HFF-Myc (cell line): Measurements from ENCODE around the gene JMJD6.

ENCODE experiments used
- DNase-seq: peaks from one replicate; pipeline ENCODE4 v3.0.0-alpha.2; 2011; ENCODE audit warnings: low read depth; ENCODE audit errors: extremely low read depth
- H3K4me3 ChIP-seq: replicated peaks from 2 replicates; pipeline ENCODE4 v1.5.1; 2011; ENCODE audit warnings: low read depth, mild to moderate bottlenecking, control low read depth, low read length
- TF ChIP-seq, protein P1 (sequence below): IDR thresholded peaks from 2 replicates; pipeline ENCODE4 v1.5.1; 2012; ENCODE audit warnings: mild to moderate bottlenecking, low read depth, low read length, control low read depth; ENCODE audit errors: missing control alignments

The JMJD6 gene

DNA sequence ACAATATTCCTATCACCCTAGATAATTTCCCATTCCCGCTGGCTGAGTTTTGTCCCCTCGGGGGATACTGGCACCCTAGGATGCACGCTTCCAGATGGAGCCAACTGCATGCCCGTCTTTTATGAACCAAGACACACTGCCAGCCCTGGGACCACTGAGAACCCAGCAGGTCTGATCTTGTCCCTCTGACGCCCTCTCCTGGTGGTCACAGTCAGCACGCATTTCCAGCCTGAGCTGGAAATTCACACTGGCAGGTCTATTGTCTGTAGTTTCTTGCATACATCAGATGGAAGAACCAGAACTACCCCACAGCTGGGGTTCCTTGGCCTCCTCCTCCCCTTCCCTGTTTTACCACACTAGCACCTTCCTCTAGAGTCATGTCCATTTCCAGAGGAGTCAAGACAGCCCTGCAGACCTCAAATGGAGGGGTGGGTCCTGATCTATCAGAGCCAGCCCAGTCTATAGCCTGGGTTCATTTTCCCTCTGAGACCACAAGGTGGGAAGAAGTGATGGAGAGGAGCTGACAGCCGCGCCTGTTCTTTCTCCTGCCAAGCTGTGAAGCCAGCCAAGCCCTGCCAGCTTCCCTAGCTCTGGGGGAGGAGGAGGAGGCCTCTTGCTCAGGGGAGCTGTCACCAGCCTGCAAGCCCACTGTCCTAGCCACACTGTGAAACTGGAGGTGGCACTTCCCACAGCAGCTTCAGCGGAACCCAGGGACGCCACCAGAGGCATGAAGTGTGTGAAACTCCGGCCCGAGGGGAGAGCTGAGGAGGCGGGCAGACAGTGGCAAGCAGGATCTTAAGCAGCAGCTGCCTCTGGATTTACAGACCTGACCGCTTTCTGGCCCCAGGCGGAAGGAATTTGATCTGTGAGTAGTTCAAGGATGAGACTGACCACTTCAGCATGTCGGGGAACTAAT lies 44.9 kb downstream of the JMJD6 start:
- DNase-seq, result no peak
- H3K4me3 ChIP-seq, result no peak overlapping the region
- TF ChIP-seq, protein P1, sequence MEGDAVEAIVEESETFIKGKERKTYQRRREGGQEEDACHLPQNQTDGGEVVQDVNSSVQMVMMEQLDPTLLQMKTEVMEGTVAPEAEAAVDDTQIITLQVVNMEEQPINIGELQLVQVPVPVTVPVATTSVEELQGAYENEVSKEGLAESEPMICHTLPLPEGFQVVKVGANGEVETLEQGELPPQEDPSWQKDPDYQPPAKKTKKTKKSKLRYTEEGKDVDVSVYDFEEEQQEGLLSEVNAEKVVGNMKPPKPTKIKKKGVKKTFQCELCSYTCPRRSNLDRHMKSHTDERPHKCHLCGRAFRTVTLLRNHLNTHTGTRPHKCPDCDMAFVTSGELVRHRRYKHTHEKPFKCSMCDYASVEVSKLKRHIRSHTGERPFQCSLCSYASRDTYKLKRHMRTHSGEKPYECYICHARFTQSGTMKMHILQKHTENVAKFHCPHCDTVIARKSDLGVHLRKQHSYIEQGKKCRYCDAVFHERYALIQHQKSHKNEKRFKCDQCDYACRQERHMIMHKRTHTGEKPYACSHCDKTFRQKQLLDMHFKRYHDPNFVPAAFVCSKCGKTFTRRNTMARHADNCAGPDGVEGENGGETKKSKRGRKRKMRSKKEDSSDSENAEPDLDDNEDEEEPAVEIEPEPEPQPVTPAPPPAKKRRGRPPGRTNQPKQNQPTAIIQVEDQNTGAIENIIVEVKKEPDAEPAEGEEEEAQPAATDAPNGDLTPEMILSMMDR, result peak; percentile 86

DNA sequence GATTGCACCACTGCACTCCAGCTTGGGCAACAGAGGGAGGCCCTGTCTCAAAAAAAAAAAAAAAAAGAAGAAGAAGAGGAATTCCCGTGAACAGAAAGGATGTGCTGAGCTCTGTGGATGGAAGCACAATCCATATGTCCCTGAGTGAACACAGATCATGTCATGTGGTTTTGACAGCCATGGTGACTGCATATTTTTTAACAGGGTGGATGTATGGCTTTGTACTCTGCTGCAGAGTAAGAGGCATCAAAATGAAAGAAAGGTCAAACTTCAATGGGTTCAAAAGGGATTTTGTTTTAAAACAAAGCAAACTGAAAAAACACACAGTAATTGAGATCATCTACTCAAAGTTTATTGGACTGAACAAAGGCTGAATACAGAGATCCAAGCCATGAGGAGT lies 47.2 kb downstream of the JMJD6 start:
- H3K4me3 ChIP-seq, result no peak overlapping the region
- TF ChIP-seq, protein P1, result no peak
- DNase-seq, result no peak

DNA sequence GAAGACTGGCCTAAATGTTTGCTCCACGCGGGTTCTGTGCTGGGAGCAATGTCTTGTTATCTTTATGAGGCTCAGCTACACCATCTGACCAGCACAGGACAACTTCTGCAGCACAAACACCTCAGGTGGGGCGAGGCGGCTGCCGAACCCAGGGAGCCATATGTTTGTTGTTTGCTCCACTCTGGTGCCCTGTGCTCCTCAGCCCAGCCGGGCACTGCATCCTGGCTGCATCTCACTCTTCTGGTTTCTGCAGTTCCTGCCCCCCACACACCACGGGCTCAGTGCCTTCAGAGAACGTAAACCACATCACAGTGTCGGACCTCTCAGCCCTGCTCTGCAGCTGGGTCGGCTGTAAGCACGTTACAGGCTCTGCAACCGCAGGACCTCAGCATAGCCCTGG lies 48.1 kb downstream of the JMJD6 start:
- DNase-seq, result no peak
- H3K4me3 ChIP-seq, result no peak overlapping the region
- TF ChIP-seq, protein P1, result no peak

DNA sequence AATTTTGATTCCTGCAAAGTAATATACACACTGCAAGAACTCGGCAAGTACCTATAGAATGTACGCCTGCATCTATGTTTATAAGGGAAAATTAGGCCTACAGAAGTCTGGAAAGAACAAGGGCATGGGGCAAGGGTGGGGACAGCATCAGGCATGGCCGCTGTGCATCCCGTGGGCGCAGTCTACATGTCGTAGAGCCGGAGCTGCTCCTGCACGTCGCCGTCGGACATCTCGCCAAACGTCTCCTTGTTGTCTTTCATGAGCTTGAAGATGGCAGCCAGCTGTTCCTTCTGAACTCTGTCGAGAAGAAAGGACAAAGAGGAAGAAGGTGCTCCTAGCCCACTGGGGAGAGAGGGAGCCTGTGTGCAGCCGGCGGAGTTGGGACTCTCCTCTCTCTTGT lies 49.0 kb downstream of the JMJD6 start:
- H3K4me3 ChIP-seq, result no peak overlapping the region
- no peak for DNase-seq
- TF ChIP-seq, protein P1, result no peak

DNA sequence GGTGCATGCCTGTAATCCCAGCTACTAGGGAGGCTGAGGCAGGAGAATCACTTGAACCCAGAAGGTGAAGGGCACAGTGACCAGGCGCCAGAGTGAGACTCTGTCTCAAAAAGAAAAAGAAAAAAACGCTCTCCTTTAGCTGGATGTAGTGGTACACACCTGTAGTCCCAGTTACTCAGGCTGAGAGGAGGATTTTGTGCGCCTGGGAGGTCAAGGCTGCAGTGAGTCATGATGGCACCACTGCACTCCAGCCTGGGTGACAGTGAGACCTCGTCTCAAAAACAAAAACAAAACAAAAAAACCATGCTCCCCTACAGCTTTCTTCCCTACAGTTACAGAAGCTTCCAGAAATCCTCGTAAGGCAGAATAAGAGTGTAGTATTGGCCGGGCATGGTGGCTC lies 49.8 kb downstream of the JMJD6 start:
- no peak overlapping the region for H3K4me3 ChIP-seq
- DNase-seq, result no peak
- TF ChIP-seq, protein P1, result no peak

DNA sequence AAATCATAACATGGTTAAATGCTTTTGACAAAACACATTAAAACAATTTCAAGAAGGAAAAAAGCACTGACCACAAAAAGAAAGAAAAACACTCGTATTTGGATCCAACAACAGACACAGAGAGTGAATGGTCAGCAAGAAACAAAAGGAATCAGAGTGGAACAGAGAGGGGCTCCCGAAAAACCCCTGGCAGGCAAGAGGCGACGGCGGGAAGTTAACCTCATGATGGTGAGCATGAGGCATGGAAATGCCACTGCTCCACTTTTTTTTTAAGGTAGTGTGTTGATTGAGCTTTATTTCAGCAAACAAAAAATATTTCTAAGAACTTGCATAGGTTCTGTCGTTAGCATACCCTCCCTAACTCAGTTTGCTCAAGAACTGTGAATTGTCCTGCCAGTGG lies 50.8 kb downstream of the JMJD6 start:
- H3K4me3 ChIP-seq, result no peak overlapping the region
- TF ChIP-seq, protein P1, result no peak
- DNase-seq, result no peak
